SK-N-SH treated with all-trans-retinoic acid at 6 μM for 48 hours (cell line): Measurements from ENCODE around the gene CEMIP.

ENCODE experiments used
- ATAC-seq: fragments of 200-7000 bp; cut with Tn5 transposase; 3 replicates; pipeline ENCODE4 v1.9.1; 2020; ENCODE audit warnings: mild to moderate bottlenecking, moderate library complexity
- ARNTL ChIP-seq: fragments of 450-650 bp; formaldehyde crosslinking; IDR thresholded peaks from 2 replicates; pipeline ENCODE4 v1.5.0; 2020; ENCODE audit warnings: low read depth, mild to moderate bottlenecking, moderate library complexity, borderline replicate concordance
- BACH2 ChIP-seq: fragments of 250-450 bp; sonication (Bioruptor Pico); IDR thresholded peaks from 2 replicates; pipeline ENCODE4 v1.9.0; 2021; ENCODE audit warnings: mild to moderate bottlenecking, borderline replicate concordance
- CREB5 ChIP-seq: fragments of 250-450 bp; sonication (Bioruptor Pico); IDR thresholded peaks from 2 replicates; pipeline ENCODE4 v1.5.1; 2020; ENCODE audit warnings: low read depth, mild to moderate bottlenecking, moderate library complexity
- CSRNP3 ChIP-seq: fragments of 250-450 bp; sonication (Bioruptor Pico); IDR thresholded peaks from 2 replicates; pipeline ENCODE4 v1.5.1; 2021; ENCODE audit warnings: mild to moderate bottlenecking, moderate library complexity
- ESRRG ChIP-seq: fragments of 250-450 bp; sonication (Bioruptor Pico); IDR thresholded peaks from 2 replicates; pipeline ENCODE4 v1.6.1; 2021; ENCODE audit warnings: mild to moderate bottlenecking
- GLIS3 ChIP-seq: fragments of 250-450 bp; sonication (Bioruptor Pico); IDR thresholded peaks from 2 replicates; pipeline ENCODE4 v1.5.0; 2020; ENCODE audit warnings: mild to moderate bottlenecking, moderate library complexity
- ISL1 ChIP-seq: fragments of 250-450 bp; sonication (Bioruptor Pico); IDR thresholded peaks from 2 replicates; pipeline ENCODE4 v2.1.2; 2022; ENCODE audit warnings: mild to moderate bottlenecking, moderate library complexity
- OSR1 ChIP-seq: fragments of 250-450 bp; sonication (Bioruptor Pico); IDR thresholded peaks from 2 replicates; pipeline ENCODE4 v1.8.0; 2022; ENCODE audit warnings: moderate library complexity, mild to moderate bottlenecking, inconsistent platforms
- PATZ1 ChIP-seq: fragments of 250-450 bp; sonication (Bioruptor Pico); IDR thresholded peaks from 2 replicates; pipeline ENCODE4 v1.8.0; 2020; ENCODE audit warnings: mild to moderate bottlenecking, moderate library complexity, borderline replicate concordance
- POU6F1 ChIP-seq: fragments of 250-450 bp; sonication (Bioruptor Pico); IDR thresholded peaks from 2 replicates; pipeline ENCODE4 v1.8.0; 2021; ENCODE audit warnings: low read depth, mild to moderate bottlenecking, moderate library complexity, borderline replicate concordance
- PPARA ChIP-seq: fragments of 250-450 bp; sonication (Bioruptor Pico); IDR thresholded peaks from 2 replicates; pipeline ENCODE4 v1.5.0; 2020; ENCODE audit warnings: mild to moderate bottlenecking, borderline replicate concordance
- RARB ChIP-seq: fragments of 250-450 bp; sonication (Bioruptor Pico); IDR thresholded peaks from 2 replicates; pipeline ENCODE4 v1.8.0; 2021; ENCODE audit warnings: mild to moderate bottlenecking, moderate library complexity
- SNAI2 ChIP-seq: fragments of 250-450 bp; sonication (Bioruptor Pico); IDR thresholded peaks from 2 replicates; pipeline ENCODE4 v1.5.0; 2020; ENCODE audit warnings: mild to moderate bottlenecking, moderate library complexity
- TCF4 ChIP-seq: fragments of 250-450 bp; sonication (Bioruptor Pico); IDR thresholded peaks from 2 replicates; pipeline ENCODE4 v1.8.0; 2021; ENCODE audit warnings: mild to moderate bottlenecking, moderate library complexity, borderline replicate concordance
- TOX ChIP-seq: fragments of 250-450 bp; sonication (Bioruptor Pico); IDR thresholded peaks from 2 replicates; pipeline ENCODE4 v1.8.0; 2021; ENCODE audit warnings: mild to moderate bottlenecking, moderate library complexity, borderline replicate concordance
- TSHZ2 ChIP-seq: fragments of 250-450 bp; sonication (Bioruptor Pico); IDR thresholded peaks from 2 replicates; pipeline ENCODE4 v1.5.0; 2020; ENCODE audit warnings: mild to moderate bottlenecking, moderate library complexity
- ZC3H10 ChIP-seq: fragments of 250-450 bp; sonication (Bioruptor Pico); IDR thresholded peaks from 2 replicates; pipeline ENCODE4 v1.5.1; 2021; ENCODE audit warnings: mild to moderate bottlenecking, moderate library complexity
- ZFP3 ChIP-seq: fragments of 250-450 bp; sonication (Bioruptor Pico); IDR thresholded peaks from 2 replicates; pipeline ENCODE4 v1.5.0; 2020; ENCODE audit warnings: mild to moderate bottlenecking, moderate library complexity
- ZFP30 ChIP-seq: fragments of 450-650 bp; formaldehyde crosslinking; IDR thresholded peaks from 2 replicates; pipeline ENCODE4 v1.5.0; 2022; ENCODE audit warnings: mild to moderate bottlenecking, moderate library complexity
- ZNF565 ChIP-seq: fragments of 450-650 bp; formaldehyde crosslinking; conservative IDR thresholded peaks from 2 replicates; pipeline ENCODE4 v1.5.0; 2020; ENCODE audit warnings: low read depth, mild to moderate bottlenecking, moderate library complexity
- ZNF70 ChIP-seq: fragments of 450-650 bp; formaldehyde crosslinking; IDR thresholded peaks from 2 replicates; pipeline ENCODE4 v1.5.0; 2020; ENCODE audit warnings: mild to moderate bottlenecking, moderate library complexity
- ZNF8 ChIP-seq: fragments of 450-650 bp; formaldehyde crosslinking; IDR thresholded peaks from 2 replicates; pipeline ENCODE4 v1.5.0; 2020; ENCODE audit warnings: mild to moderate bottlenecking, moderate library complexity

The CEMIP gene

GRCh38 chr15:80990955-80991354 lies 211.8 kb downstream of the CEMIP start:
- TF ChIP-seq ZNF70 (CRISPR knock-in tag) (no peak), OSR1 (CRISPR knock-in tag) (no peak), SNAI2 (no peak), ZNF565 (CRISPR knock-in tag) (no peak), CREB5 (no peak), ZC3H10 (CRISPR knock-in tag) (no peak), GLIS3 (CRISPR knock-in tag) (no peak), POU6F1 (no peak), ZFP3 (no peak), BACH2 (no peak), RARB (no peak), ZFP30 (no peak), ESRRG (CRISPR knock-in tag) (no peak), PATZ1 (no peak), TCF4 (CRISPR knock-in tag) (no peak), CSRNP3 (CRISPR knock-in tag) (no peak), TSHZ2 (CRISPR knock-in tag) (no peak), TOX (no peak)
- ATAC-seq, result no peak

GRCh38 chr15:80991421-80991820 lies 212.3 kb downstream of the CEMIP start:
- no peak for ATAC-seq
- TF ChIP-seq PATZ1, result no peak
- TF ChIP-seq ARNTL (CRISPR knock-in tag), result no peak
- TF ChIP-seq POU6F1, result no peak
- TF ChIP-seq CREB5, result no peak
- TF ChIP-seq ESRRG (CRISPR knock-in tag), result no peak
- no peak for TF ChIP-seq ZFP30
- no peak for TF ChIP-seq TOX
- no peak for TF ChIP-seq GLIS3 (CRISPR knock-in tag)
- TF ChIP-seq OSR1 (CRISPR knock-in tag), result no peak
- no peak for TF ChIP-seq ISL1 (CRISPR knock-in tag)
- TF ChIP-seq ZFP3, result no peak
- no peak for TF ChIP-seq ZNF8 (CRISPR knock-in tag)
- no peak for TF ChIP-seq PPARA (CRISPR knock-in tag)
- TF ChIP-seq SNAI2, result no peak
